Glutamatergic neuron (in vitro differentiated cells): Measurements from ENCODE around the gene PIP4K2A. TPM values are rescaled to one million over a fixed set of nuclear protein-coding genes. Genes with fewer than 3 reads are reported as not detected.

ENCODE experiments used
- DNase-seq: peaks from one replicate; pipeline ENCODE4 v3.0.0; 2022
- H3K27ac Mint-ChIP-seq: one replicate; pipeline ENCODE4 v1.8.0; 2020; ENCODE audit warnings: mild to moderate bottlenecking, mixed read lengths, inconsistent platforms; ENCODE audit not compliant: unreplicated experiment
- H3K27me3 Mint-ChIP-seq: one replicate; pipeline ENCODE4 v1.8.0; 2020; ENCODE audit warnings: mild to moderate bottlenecking, moderate library complexity, mixed read lengths, inconsistent platforms; ENCODE audit not compliant: unreplicated experiment
- H3K36me3 Mint-ChIP-seq: one replicate; pipeline ENCODE4 v1.8.0; 2020; ENCODE audit warnings: mild to moderate bottlenecking, mixed read lengths, inconsistent platforms; ENCODE audit not compliant: unreplicated experiment
- H3K4me1 Mint-ChIP-seq: one replicate; pipeline ENCODE4 v1.8.0; 2020; ENCODE audit warnings: mild to moderate bottlenecking, low read depth, mixed read lengths, inconsistent platforms; ENCODE audit not compliant: unreplicated experiment
- H3K4me3 Mint-ChIP-seq: one replicate; pipeline ENCODE4 v1.8.0; 2020; ENCODE audit warnings: mild to moderate bottlenecking, mixed read lengths, inconsistent platforms; ENCODE audit not compliant: unreplicated experiment
- H3K9me3 Mint-ChIP-seq: one replicate; pipeline ENCODE4 v1.8.0; 2020; ENCODE audit warnings: mild to moderate bottlenecking, moderate library complexity, mixed read lengths, inconsistent platforms; ENCODE audit not compliant: unreplicated experiment
- total RNA-seq: library from RNA; stranded (reverse); fragmentation: NEBNext Ultra II Directional; extraction: Animal tissue kit (Norgen Biotek cat#: 25700); gene quantifications from one replicate; pipeline ENCODE4 v1.2.1, GENCODE V29; 2021; ENCODE audit not compliant: unreplicated experiment
- TF ChIP-seq, protein P1 (sequence below): fragments of 200-600 bp; sonication (generic); IDR thresholded peaks from one replicate; pipeline ENCODE4 v1.5.0; 2021; ENCODE audit not compliant: partially characterized antibody, unreplicated experiment

Gene PIP4K2A
- total RNA-seq, 1 donor from 2014 or later, result 20.7 TPM

- H3K36me3 Mint-ChIP-seq, result no peaks in the 10 kb centered on the region
- no peak overlapping the region for H3K27ac Mint-ChIP-seq
- no peaks in the 10 kb centered on the region for H3K27me3 Mint-ChIP-seq
- TF ChIP-seq, protein P1, sequence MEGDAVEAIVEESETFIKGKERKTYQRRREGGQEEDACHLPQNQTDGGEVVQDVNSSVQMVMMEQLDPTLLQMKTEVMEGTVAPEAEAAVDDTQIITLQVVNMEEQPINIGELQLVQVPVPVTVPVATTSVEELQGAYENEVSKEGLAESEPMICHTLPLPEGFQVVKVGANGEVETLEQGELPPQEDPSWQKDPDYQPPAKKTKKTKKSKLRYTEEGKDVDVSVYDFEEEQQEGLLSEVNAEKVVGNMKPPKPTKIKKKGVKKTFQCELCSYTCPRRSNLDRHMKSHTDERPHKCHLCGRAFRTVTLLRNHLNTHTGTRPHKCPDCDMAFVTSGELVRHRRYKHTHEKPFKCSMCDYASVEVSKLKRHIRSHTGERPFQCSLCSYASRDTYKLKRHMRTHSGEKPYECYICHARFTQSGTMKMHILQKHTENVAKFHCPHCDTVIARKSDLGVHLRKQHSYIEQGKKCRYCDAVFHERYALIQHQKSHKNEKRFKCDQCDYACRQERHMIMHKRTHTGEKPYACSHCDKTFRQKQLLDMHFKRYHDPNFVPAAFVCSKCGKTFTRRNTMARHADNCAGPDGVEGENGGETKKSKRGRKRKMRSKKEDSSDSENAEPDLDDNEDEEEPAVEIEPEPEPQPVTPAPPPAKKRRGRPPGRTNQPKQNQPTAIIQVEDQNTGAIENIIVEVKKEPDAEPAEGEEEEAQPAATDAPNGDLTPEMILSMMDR, result no peak
- H3K4me3 Mint-ChIP-seq, result no peak overlapping the region
- DNase-seq, result no peak
- H3K4me1 Mint-ChIP-seq, result peaks cover 5% of the 10 kb centered on the region
- H3K9me3 Mint-ChIP-seq, result peaks cover 2% of the 10 kb centered on the region
These were observed 160.9 kb downstream of the PIP4K2A start for GRCh38 chr10:22553452-22553995.

- H3K27me3 Mint-ChIP-seq, result no peaks in the 10 kb centered on the region
- H3K4me3 Mint-ChIP-seq, result no peak overlapping the region
- no peak overlapping the region for H3K27ac Mint-ChIP-seq
- peaks cover 2% of the 10 kb centered on the region for H3K9me3 Mint-ChIP-seq
- H3K36me3 Mint-ChIP-seq, result no peaks in the 10 kb centered on the region
- DNase-seq, result no peak
- TF ChIP-seq, protein P1, result no peak
- peaks cover 5% of the 10 kb centered on the region for H3K4me1 Mint-ChIP-seq
These were observed 161.4 kb downstream of the PIP4K2A start for GRCh38 chr10:22552888-22553378.

GRCh38 chr10:22551681-22552365, 162.6 kb downstream of the PIP4K2A start:
- no peak overlapping the region for H3K4me3 Mint-ChIP-seq
- no peaks in the 10 kb centered on the region for H3K27me3 Mint-ChIP-seq
- H3K36me3 Mint-ChIP-seq, result no peaks in the 10 kb centered on the region
- TF ChIP-seq, protein P1, result no peak
- no peak for DNase-seq
- no peak overlapping the region for H3K27ac Mint-ChIP-seq
- peaks cover 2% of the 10 kb centered on the region for H3K9me3 Mint-ChIP-seq
- H3K4me1 Mint-ChIP-seq, result peaks cover 5% of the 10 kb centered on the region

GRCh38 chr10:22550732-22551131, 163.6 kb downstream of the PIP4K2A start:
- Mint-ChIP-seq H3K27ac (no peak overlapping the region), H3K36me3 (no peaks in the 10 kb centered on the region), H3K27me3 (no peaks in the 10 kb centered on the region), H3K9me3 (peaks cover 2% of the 10 kb centered on the region), H3K4me1 (peaks cover 5% of the 10 kb centered on the region), H3K4me3 (no peak overlapping the region)
- DNase-seq, result peak; percentile 69
- TF ChIP-seq, protein P1, result peak; percentile 74

DNA sequence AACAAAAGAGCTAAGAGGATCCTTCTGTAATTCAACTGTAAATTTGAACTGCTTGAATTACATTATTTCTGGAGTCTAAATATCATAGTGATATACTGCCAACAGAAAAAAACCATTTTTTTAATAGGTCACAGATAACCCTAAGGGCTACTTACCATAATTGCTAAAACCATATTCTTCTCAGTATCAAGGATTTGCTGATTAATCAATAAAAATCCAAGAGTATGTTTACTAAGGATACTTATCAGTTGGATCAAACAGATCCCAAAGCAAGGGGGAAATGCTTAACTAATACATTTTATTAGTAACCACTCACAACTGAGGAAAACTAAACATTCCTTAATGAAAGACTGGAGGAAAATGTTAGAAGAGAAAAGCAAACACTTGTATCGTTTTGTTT, 166.0 kb downstream of the PIP4K2A start:
- Mint-ChIP-seq H3K27me3 (no peaks in the 10 kb centered on the region), H3K36me3 (no peaks in the 10 kb centered on the region), H3K4me1 (peaks cover 4% of the 10 kb centered on the region), H3K9me3 (peaks cover 2% of the 10 kb centered on the region), H3K4me3 (no peak overlapping the region), H3K27ac (no peak overlapping the region)
- TF ChIP-seq, protein P1, result no peak
- DNase-seq, result no peak
